Jurkat, Clone E6-1 (cell line): ENCODE results near the gene TACC2.
"Not testable (repeated sequence)": the region's sequence is repeated elsewhere in the genome, so short reads cannot be mapped to it uniquely, and the experiment has no call there.

Source experiments
- DNase-seq: peaks from one replicate; pipeline ENCODE4 v3.0.0-alpha.2; 2011; ENCODE audit warnings: low read depth, low spot score
- H3K4me3 ChIP-seq: 2 replicates; pipeline ENCODE4 v1.5.1; 2011; ENCODE audit warnings: mild to moderate bottlenecking, low read length, control low read depth, moderate library complexity

TACC2 gene

DNA sequence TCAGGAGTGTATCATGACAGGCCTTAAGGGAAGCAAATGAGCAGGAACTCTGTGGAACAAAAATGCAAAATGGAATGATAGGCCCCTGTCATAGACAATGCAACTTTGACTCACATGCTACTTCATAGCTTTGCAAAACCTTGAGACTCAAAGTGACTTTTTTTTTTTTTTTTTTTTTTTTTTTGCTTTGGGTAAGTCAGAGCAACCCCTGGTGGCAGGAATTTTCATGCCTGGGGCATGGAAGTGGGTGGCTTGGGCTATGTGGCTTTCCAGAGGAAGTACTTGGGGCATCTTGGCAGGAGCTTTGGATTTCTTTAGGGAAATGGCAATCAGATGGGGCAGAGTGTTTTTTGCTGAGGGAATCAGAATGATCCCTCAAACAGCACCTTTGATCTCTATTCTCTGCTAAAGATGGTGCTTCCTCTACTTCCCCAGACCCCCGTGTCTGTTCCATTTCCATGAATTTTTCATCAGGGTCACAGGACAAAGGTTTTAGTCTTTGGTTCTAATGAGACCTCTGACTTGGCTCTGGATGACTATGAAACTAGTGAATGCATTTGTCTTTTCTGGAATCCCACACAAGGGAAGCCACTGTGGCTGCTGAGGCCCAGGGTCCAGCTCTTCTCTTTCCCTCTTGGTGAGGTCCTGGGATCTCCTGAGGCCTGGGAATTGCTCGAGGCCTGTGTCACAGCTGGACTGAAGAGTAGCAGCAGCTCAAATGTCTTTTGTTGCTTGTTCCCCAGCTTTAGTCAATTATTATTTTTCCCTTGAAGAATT is 62.8 kb downstream of the TACC2 start:
- DNase-seq: no peak
- no peak overlapping the region for H3K4me3 ChIP-seq

DNA sequence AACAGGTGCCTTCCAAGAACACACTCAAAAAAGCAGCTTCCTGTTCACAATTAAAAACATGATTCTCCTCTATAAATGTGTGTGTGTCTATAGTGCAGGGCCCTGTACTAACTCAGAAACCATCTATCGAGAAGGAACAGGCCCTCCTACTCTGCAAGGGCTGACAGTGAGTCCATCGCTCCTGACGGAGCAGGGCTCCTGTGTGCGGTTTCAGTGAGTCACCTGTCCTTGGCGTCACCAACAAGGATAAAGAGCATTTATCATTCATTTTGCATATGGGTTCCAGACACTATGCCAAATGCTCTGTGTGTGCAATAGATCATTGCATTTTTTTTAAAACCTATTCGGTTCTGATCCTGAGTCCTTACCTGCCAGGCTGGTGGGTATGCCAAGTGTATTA is 63.7 kb downstream of the TACC2 start:
- H3K4me3 ChIP-seq: no peak overlapping the region
- no peak for DNase-seq

DNA sequence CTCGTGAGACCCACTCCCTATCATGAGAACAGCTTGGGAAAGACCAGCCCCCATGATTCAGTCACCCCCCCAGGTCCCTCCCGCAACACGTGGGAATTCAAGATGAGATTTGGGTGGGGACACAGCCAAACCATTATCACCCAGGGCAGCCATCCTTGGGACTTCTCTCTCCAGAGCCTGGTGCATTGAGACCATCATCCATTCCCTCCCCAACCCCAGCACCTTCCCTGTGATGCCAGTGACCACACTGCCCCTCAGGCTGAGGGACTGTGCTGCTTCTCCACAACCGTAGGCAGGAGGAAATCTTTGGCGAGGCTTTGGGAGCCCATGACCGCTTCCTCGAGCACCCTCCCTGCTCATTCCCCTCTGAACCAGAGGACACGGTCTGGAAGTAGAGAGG is 64.4 kb downstream of the TACC2 start:
- H3K4me3 ChIP-seq: no peak overlapping the region
- DNase-seq: no peak

DNA sequence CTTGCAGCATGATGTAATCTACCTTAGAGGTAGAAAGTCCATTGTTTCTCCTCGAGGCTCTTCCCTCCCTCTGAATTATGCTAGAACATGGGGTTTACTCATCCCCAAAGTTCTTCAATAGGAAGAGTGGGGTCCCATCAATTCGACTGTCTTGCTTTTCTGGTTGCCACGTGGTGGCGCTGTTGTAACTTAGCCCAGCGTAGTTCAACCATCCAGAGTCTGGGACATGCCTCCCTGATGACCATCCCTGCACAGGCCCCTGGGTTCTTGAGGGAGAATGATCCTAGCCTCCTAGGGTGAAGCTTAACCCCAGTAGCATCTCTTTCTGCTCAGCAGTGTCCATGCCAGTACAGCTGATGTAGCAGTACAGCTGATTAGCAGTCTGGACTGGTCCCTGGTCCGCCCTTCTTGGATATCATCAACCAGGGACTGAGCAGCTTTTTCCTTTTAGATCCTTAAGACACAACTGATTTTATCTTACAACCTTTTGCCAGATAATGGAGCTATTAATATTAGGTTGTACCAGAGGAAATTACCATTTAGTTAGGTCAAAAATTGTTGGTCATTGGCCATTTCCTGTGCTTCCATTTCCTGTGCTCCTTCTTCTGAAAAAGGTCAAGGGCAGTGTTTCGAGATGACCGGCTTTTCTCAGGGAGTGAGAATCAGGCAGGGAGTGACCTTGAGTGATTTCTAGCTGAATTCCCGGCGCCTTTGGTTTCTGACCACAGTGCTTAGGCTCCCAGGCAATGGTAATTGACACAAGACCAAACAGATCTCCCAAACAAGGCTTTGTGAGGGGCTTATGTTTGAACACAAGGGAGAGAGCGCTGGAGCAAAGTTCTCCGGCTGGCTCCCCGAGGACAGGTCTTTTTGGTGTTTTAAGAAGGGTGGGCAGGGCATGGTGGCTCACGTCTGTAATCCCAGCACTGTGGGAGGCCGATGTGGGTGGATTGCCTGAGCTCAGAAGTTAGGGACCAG is 65.4 kb downstream of the TACC2 start:
- H3K4me3 ChIP-seq: no peak overlapping the region

DNA sequence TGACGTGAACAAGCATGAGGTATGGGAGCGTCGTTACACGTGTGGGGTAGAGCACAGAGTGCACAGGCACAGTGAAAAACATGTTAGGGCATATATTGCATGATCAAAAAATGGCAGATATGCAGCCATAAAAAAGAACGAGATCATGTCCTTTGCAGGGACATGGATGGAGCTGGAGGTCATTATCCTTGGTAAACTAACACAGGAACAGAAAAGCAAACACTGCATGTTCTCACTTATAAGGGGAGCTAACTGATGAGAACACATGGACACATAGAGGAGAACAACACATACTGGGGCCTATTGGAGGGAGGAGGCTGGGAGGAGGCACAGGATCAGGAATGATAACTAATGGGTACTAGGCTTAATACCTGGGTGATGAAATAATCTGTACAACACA is 66.3 kb downstream of the TACC2 start:
- DNase-seq: no peak
- H3K4me3 ChIP-seq: no peak overlapping the region

More for the DNA sequence above, 65.4 kb downstream of the TACC2 start:
- no peak for DNase-seq

DNA sequence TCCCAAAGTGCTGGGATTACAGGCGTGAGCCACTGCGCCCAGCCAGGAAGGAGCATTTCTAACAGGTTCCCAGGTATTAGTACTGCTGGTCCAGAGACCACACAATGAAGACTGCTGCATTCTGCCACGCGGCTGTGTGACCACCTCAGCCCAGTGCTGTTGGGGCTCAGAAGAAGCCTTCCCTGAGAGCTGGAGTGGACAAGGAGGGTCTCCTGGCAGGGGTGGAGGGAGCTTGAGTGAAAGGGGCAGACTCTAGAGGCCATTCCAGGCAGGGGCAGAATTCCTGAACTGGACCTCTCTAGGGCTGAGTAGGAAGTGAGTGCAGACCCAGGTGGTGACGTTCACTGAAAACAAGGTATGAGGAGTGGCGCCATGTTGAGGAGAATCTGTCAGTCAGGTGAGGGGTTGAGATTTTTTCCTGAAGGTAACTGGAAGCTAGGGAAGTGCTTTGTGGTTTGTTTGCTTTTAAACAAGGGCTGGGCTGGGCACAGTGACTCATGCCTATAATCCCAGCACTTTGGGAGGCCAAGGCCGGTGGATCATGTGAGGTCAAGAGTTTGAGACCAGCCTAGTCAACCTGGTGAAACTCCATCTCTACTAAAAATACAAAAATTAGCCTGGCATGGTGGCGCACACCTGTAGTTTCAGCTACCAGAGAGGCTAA is 67.6 kb downstream of the TACC2 start:
- DNase-seq: no peak
- no peak overlapping the region for H3K4me3 ChIP-seq

DNA sequence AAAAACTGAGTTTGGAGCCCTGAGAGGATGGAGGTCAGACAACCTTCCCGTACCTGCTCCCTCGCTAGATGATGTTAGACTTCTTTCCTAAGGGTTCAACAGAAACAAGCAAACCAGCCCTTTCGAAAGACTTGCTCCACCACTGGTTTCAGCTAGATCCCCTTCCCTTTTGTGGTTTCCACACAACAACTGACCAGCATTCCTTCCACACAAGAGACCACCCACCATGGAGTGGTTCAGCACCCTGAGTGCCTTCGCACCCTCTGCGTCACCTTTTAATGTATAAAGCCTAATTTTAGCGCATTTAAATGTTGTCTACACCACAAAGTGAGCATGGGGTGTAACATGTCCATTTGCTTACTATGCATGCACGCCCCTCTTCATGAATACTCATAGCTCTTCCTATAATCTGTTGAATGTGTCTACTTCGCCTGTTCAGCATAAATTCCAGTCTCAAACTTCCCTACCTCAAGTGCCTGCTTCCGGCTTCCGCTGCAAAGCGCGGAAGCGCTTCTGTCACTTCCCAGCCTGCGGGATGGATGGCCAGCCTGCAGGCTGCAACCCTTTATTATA is 69.0 kb downstream of the TACC2 start:
- DNase-seq: no peak
- H3K4me3 ChIP-seq: no peak overlapping the region

DNA sequence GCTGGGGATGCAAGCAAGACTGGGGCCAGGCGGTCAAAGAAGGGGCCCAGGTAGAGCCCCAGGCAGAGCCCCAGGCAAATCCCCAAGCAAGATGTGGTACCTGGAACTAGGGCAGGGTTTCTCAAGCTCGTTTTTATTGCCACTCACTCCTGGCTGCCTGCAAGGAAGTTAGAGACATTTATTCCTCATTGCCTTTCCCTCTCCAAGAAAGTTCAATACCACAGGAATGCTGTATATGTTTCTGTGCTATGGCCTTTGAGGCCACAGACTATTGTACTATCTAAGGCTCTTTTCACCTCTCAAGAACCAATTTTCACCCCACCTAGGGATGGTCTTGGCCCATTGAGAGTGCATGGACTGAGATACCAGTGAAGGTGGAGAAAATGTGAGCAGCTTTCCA is 71.3 kb downstream of the TACC2 start:
- no peak for DNase-seq
- H3K4me3 ChIP-seq: no peak overlapping the region

DNA sequence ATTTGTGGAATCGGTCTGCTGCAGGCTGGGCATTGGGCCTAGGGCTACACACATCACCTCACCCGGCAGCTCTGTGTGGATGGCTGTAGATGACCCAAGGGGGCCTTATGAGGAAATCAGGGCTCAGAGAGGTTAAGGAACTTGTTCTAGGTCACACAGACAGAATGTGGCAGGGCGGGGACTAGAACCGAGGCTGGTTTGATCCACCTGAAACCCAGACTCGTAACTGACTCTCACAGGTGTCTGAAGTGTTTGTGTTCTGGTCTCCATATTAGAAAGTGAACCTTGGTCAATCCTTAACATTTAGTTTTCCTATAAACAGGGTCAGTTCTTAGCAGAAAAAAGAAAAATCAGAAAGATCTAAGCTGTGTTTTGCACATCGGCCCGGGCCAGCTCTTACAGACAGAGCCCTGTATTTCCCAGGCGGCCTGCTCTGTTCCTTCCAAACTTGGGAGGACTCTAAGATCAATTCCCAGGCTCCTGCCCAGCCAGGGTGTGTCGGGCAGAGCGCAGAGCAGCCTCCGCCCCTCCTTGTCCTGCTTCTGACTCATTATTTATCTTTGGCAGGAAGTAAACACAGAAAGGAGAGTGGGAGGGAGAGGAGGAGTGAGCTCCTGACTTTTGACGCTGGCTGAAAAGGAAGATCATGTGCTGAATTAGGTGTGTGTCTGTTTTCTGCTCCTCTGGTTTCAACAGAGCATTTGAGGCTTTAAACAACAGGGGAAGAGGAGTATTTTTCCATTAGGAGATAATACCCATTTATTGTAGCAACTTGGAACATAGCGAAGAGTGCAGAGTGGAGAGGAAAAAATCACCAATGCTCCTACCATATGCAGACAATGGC is 74.1 kb downstream of the TACC2 start:
- no peak for DNase-seq
- H3K4me3 ChIP-seq: no peak overlapping the region

DNA sequence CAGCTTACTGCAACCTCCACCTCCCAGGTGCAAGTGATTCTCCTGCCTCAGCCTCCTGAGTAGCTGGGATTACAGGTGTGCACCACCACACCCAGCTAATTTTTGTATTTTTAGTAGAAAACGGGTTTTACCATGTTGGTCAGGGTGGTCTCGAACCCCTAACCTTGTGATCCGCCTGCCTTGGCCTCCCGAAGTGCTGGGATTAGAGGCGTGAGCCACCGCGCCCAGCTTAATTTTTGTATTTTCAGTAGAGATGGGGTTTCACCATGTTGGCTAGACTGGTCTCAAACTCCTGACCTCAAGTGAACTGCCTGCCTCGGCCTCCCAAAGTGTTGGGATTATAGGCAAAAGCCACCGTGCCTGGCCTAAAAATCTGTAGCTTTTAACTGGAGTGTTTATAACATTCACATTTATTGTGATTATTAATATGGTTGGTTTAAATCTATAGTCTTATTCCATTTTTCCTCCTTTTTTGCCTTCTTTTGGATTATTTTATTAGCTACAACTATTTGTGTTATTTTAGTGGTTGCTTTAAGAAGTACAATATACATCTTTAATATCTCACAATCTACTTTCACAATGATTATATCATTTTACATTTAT is 77.5 kb downstream of the TACC2 start:
- DNase-seq, H3K4me3 ChIP-seq: not testable (repeated sequence)

DNA sequence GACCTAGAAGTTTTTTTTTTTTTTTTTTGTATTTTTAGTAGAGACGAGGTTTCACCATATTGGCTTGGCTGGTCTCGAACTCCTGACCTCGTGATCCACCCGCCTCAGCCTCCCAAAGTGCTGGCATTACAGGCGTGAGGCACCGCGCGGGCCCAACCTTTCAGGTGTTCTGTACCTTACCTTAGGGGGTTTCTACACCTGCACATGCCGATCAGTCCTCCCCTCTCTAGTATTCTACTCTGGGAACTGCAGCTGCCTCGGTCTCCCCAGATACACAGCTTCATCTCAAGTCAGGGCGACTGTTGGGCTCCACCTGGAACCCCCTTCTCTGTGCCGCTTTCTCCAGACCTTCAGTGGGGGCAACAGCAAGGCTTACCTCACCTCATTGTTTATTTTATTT is 79.9 kb downstream of the TACC2 start:
- H3K4me3 ChIP-seq: no peak overlapping the region
- no peak for DNase-seq

DNA sequence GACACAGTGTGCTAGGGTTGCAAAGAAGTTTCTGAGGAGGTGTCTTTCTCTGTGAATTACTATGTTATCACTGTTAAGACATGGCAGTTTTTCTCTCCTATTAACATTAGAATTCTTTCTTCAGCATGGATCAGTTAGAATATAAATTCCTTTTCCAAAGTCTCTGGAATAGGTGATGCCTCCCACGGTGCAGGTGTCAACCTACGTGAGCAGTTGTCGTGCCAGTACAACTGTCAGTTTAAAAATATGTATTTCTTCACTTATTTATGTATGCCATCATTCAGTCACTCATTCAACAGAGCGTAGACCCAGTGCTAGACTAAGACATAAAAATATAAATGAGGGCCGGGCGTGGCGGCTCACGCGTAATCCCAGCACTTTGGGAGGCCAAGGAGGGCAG is 83.5 kb downstream of the TACC2 start:
- H3K4me3 ChIP-seq: no peak overlapping the region
- no peak for DNase-seq

DNA sequence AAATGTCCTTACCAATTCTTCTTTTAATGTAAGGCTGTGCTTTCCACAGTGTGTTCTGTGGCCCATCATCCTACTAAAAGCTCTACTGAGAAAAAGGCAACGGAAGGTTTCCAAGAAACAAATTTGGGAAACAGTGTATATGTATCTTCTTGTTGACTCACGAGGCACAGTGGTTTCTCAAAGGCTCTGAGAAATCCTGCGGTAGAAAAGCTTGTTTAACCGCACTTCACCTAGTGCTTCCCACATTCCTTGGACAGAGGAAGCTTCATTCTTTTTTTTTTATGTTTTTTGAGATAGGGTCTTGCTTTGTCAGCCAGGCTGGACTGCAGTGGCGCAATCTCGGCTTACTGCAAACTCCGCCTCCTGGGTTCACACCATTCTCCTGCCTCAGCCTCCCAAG is 84.5 kb downstream of the TACC2 start:
- no peak overlapping the region for H3K4me3 ChIP-seq
- DNase-seq: no peak

DNA sequence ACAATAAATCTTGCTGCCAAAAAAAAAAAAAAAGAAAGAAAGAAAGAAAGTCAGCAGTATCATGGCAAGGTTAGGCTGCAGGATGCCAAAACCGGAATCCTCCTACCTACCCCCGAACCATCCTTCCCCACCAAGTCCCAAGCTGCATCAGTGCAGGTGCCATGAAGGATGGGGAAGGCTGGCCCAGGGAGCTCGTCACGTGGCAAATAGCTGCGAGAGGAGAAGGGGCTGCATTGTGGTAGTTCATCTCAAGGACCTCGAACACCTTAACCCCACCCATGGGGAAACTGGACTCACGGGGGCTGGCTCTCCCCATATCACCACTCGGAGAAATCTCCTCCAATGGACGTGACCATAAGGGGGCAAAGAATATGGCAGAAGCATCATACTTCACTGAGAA is 86.2 kb downstream of the TACC2 start:
- DNase-seq: no peak
- no peak overlapping the region for H3K4me3 ChIP-seq

DNA sequence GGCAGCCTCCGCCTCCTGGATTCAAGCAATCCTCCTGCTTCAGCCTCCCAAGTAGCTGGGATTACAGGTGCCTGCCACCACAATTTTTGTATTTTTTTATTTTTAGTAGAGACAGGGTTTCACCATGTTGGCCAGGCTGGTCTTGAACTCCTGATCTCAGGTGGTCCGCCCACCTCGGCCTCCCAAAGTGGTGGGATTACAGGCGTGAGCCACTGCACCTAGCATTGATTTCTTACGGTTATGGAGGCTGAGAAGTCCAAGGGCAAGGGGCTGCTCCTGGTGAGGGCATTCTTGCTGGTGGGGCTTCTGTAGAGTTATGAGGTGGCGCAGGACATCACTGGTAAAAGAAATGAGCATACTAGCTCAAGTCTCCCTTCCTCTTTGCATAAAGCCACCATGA is 86.9 kb downstream of the TACC2 start:
- not testable (repeated sequence) for DNase-seq, H3K4me3 ChIP-seq

DNA sequence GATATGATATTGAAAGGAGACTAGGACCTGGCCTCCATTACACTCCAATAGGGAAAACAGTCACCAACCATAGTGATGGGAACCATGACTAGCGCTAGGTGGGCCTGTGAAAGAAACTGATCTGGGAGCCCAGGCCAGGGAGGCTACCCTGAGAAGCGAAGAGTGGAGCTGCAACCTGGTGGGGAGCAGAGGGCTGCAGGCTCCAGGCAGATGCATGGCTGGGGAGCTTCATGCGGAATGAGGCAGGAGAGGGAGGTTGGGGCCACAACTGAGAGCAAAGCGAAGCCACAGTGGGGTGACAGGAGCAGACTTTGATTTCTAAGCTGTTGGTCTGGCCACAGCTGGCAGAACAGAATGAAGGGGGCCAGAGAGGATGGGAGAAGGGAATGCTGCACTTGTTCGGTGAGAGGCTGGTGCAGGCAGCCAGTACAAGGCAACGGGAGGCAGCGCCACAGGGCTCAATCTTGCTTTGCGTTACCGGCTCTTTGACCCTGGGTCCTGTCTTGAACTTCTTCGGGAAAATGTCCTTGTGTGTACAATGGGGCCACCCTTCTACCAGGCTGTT is 88.4 kb downstream of the TACC2 start:
- no peak for DNase-seq
- no peak overlapping the region for H3K4me3 ChIP-seq

DNA sequence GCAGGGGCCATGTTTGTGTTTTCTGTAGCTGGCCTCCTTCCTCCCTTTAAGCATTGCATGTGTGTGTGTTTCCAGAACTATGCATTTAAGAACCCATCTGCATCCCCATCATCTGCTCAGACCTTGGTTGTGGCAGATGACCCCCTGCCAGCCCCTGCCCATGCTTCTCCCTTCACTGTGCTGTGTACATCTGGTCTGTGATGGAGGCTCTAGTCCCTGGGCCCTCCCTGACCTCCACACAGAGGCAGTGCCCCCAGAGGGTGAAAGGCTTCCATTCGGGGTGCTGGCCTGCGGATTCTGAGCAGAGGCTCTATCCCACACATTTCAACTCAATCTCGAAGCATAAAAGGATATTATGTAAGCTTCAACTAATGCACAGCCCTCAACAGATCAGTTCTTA is 89.4 kb downstream of the TACC2 start:
- no peak for DNase-seq
- H3K4me3 ChIP-seq: no peak overlapping the region
